Endodermal cell (in vitro differentiated cells): Measurements from ENCODE around the gene PLEKHM1. TPM values are rescaled to one million over a fixed set of nuclear protein-coding genes. Genes with fewer than 3 reads are reported as not detected.

Source experiments
- DNase-seq: peaks from one replicate; pipeline ENCODE4 v3.0.0-alpha.2; 2017
- H3K27ac ChIP-seq: 2 replicates; pipeline ENCODE4 v1.5.1; 2013; ENCODE audit warnings: mild to moderate bottlenecking, low read depth, low read length, moderate library complexity
- H3K27me3 ChIP-seq: 2 replicates; pipeline ENCODE4 v1.6.1; 2013; ENCODE audit warnings: mild to moderate bottlenecking, low read length, moderate library complexity; ENCODE audit not compliant: insufficient read depth, control insufficient read depth, poor library complexity, severe bottlenecking
- H3K36me3 ChIP-seq: 2 replicates; pipeline ENCODE4 v1.7.0; 2013; ENCODE audit warnings: mild to moderate bottlenecking, low read length, moderate library complexity; ENCODE audit not compliant: control insufficient read depth, insufficient read depth
- H3K4me1 ChIP-seq: one replicate; pipeline ENCODE4 v1.7.0; 2013; ENCODE audit warnings: low read length; ENCODE audit not compliant: control insufficient read depth, insufficient read depth
- H3K4me3 ChIP-seq: 2 replicates; pipeline ENCODE4 v1.5.1; 2013; ENCODE audit warnings: mild to moderate bottlenecking, low read length, moderate library complexity
- H3K9ac ChIP-seq: 2 replicates; pipeline ENCODE4 v1.6.1; 2013; ENCODE audit warnings: mild to moderate bottlenecking, low read length, moderate library complexity; ENCODE audit not compliant: poor library complexity, severe bottlenecking; ENCODE audit errors: extremely low read depth
- H3K9me3 ChIP-seq: 2 replicates; pipeline ENCODE4 v1.6.1; 2013; ENCODE audit warnings: mild to moderate bottlenecking, low read length, moderate library complexity; ENCODE audit not compliant: control insufficient read depth
- H3K27ac Mint-ChIP-seq: 2 replicates; pipeline ENCODE4 v1.8.0; 2020; ENCODE audit warnings: mixed read lengths
- H3K27me3 Mint-ChIP-seq: 2 replicates; pipeline ENCODE4 v1.8.0; 2021; ENCODE audit warnings: mild to moderate bottlenecking, mixed read lengths; ENCODE audit not compliant: insufficient read depth
- H3K36me3 Mint-ChIP-seq: 2 replicates; pipeline ENCODE4 v1.8.0; 2020; ENCODE audit warnings: low read depth, mixed read lengths
- H3K4me1 Mint-ChIP-seq: 2 replicates; pipeline ENCODE4 v1.8.0; 2020; ENCODE audit warnings: mixed read lengths
- H3K4me3 Mint-ChIP-seq: 2 replicates; pipeline ENCODE4 v1.8.0; 2020; ENCODE audit warnings: mild to moderate bottlenecking, moderate library complexity, mixed read lengths
- H3K9me3 Mint-ChIP-seq: 2 replicates; pipeline ENCODE4 v1.8.0; 2020; ENCODE audit warnings: mild to moderate bottlenecking, mixed read lengths
- CTCF ChIP-seq: fragments of 200-600 bp; sonication (generic); conservative IDR thresholded peaks from 2 replicates; pipeline ENCODE4 v1.5.0; 2021; ENCODE audit warnings: antibody characterized with exemption, mild to moderate bottlenecking
- WGBS, 2 experiments: methylation state at CpG; one replicate each; pipeline versions ENCODE4 v1.1.5 to v1.1.7; 2013; ENCODE audit warnings: missing lambda C conversion rate in 2 of 2, mixed read lengths in 1 of 2; ENCODE audit not compliant: insufficient coverage in 1 of 2, insufficient read length in 1 of 2; 5-methylcytosine and 5-hydroxymethylcytosine counted together
- total RNA-seq, 2 donors: library from RNA; stranded (reverse); fragmentation: NEBNext Ultra II Directional in 1 of 2; extraction: Animal tissue kit (Norgen Biotek cat#: 25700) in 1 of 2; gene quantifications; 2 replicates in 1 of 2; 3 replicates in 1 of 2; pipeline ENCODE4 v1.2.1, GENCODE V29; 2021

The PLEKHM1 gene
- total RNA-seq, 2 donors from 2014 or later: 18.4 to 29.8 TPM

GRCh38 chr17:45436161-45436560 lies 54.4 kb downstream of the PLEKHM1 start:
- Mint-ChIP-seq H3K36me3 (peaks cover 2% of the 10 kb centered on the region), H3K4me3 (no peak overlapping the region), H3K27me3 (peaks cover 27% of the 10 kb centered on the region), H3K27ac (no peak overlapping the region), H3K9me3 (no peaks in the 10 kb centered on the region), H3K4me1 (peaks cover 19% of the 10 kb centered on the region)
- 87 to 100% methylated on average over 5 to 10 of the region's 10 CpGs for WGBS, 2 experiments
- no peaks in the 10 kb centered on the region for H3K36me3 ChIP-seq
- TF ChIP-seq CTCF: no peak
- DNase-seq: peak; percentile 66
- no peak overlapping the region for H3K27ac ChIP-seq
- H3K9ac ChIP-seq: no peak overlapping the region
- peaks cover 10% of the 10 kb centered on the region for H3K4me1 ChIP-seq
- no peaks in the 10 kb centered on the region for H3K9me3 ChIP-seq
- no peak overlapping the region for H3K4me3 ChIP-seq
- peaks cover 22% of the 10 kb centered on the region for H3K27me3 ChIP-seq

GRCh38 chr17:45435481-45435880 lies 55.0 kb downstream of the PLEKHM1 start:
- H3K9ac ChIP-seq: no peak overlapping the region
- Mint-ChIP-seq H3K27me3 (peaks cover 34% of the 10 kb centered on the region), H3K27ac (no peak overlapping the region), H3K9me3 (no peaks in the 10 kb centered on the region), H3K4me1 (peaks cover 17% of the 10 kb centered on the region), H3K36me3 (peaks cover 2% of the 10 kb centered on the region), H3K4me3 (no peak overlapping the region)
- H3K4me3 ChIP-seq: no peak overlapping the region
- peaks cover 9% of the 10 kb centered on the region for H3K4me1 ChIP-seq
- no peaks in the 10 kb centered on the region for H3K36me3 ChIP-seq
- H3K27me3 ChIP-seq: peaks cover 29% of the 10 kb centered on the region
- 93 to 94% methylated on average over 3 to 5 of the region's 5 CpGs for WGBS, 2 experiments
- DNase-seq: no peak
- no peak overlapping the region for H3K27ac ChIP-seq
- H3K9me3 ChIP-seq: no peaks in the 10 kb centered on the region
- no peak for TF ChIP-seq CTCF

- Mint-ChIP-seq H3K27ac (no peak overlapping the region), H3K27me3 (peaks cover 54% of the 10 kb centered on the region), H3K4me3 (peak overlapping the region; percentile 66), H3K4me1 (peaks cover 14% of the 10 kb centered on the region), H3K9me3 (no peaks in the 10 kb centered on the region), H3K36me3 (peaks cover 2% of the 10 kb centered on the region)
- Histone ChIP-seq H3K4me3 (no peak overlapping the region), H3K9ac (no peak overlapping the region), H3K27me3 (peaks cover 52% of the 10 kb centered on the region), H3K36me3 (no peaks in the 10 kb centered on the region), H3K9me3 (no peaks in the 10 kb centered on the region), H3K27ac (no peak overlapping the region), H3K4me1 (no peaks in the 10 kb centered on the region)
- DNase-seq: peak; percentile 72
- WGBS, 2 experiments: 78% methylated on average over 4 of the region's 4 CpGs; no CpG with 5 or more reads in 1 of the 2 experiments
- no peak for TF ChIP-seq CTCF
Observed at GRCh38 chr17:45433159-45433535, 57.4 kb downstream of the PLEKHM1 start.
